Activated T-cell treated with anti-CD3 and anti-CD28 coated beads, Interleukin-2, amount 50 U/mL, for 24 hours (primary cell): Measurements from ENCODE around the gene SCUBE1.

ENCODE experiments used
- DNase-seq: peaks from one replicate; pipeline ENCODE4 v3.0.0-alpha.2; 2020
- H3K27ac Mint-ChIP-seq: 2 replicates; pipeline ENCODE4 v1.8.0; 2020; ENCODE audit warnings: mild to moderate bottlenecking, mixed read lengths
- H3K27me3 Mint-ChIP-seq: 2 replicates; pipeline ENCODE4 v1.8.0; 2020; ENCODE audit warnings: mixed read lengths
- H3K36me3 Mint-ChIP-seq: 2 replicates; pipeline ENCODE4 v1.8.0; 2020; ENCODE audit warnings: low read depth, mixed read lengths
- H3K4me1 Mint-ChIP-seq: 2 replicates; pipeline ENCODE4 v1.8.0; 2020; ENCODE audit warnings: low read depth, mixed read lengths
- H3K4me3 Mint-ChIP-seq: 2 replicates; pipeline ENCODE4 v1.8.0; 2020; ENCODE audit warnings: mild to moderate bottlenecking, moderate library complexity, mixed read lengths
- H3K9me3 Mint-ChIP-seq: 2 replicates; pipeline ENCODE4 v1.8.0; 2020; ENCODE audit warnings: mixed read lengths

SCUBE1 gene

GRCh38 chr22:43277091-43277490, 66.1 kb downstream of the SCUBE1 start:
- Mint-ChIP-seq H3K4me1 (no peaks in the 10 kb centered on the region), H3K9me3 (no peaks in the 10 kb centered on the region), H3K27ac (no peak overlapping the region), H3K27me3 (no peaks in the 10 kb centered on the region), H3K4me3 (no peak overlapping the region), H3K36me3 (no peaks in the 10 kb centered on the region)
- DNase-seq: no peak

DNA sequence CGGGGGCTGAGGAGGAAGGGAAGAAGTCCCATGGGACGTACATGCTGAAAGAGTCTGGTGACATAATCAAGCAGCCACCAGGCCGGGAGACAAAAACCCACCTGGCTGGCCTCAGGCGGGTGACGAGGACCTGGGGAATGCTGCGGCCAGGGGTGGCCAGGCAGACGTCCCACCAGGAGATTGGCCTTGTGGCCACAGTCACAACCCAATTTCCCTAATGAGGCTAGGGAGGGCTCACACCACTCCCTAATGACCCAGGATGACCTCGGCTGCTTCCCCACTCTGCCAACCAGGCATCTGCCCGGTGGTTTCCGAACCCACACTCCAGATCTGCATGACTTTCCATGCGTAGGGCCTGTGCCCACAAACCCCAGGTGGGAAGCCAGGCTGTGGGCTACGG, 66.9 kb downstream of the SCUBE1 start:
- no peaks in the 10 kb centered on the region for H3K27me3 Mint-ChIP-seq
- no peak overlapping the region for H3K27ac Mint-ChIP-seq
- H3K9me3 Mint-ChIP-seq: no peaks in the 10 kb centered on the region
- H3K4me3 Mint-ChIP-seq: no peak overlapping the region
- no peaks in the 10 kb centered on the region for H3K4me1 Mint-ChIP-seq
- H3K36me3 Mint-ChIP-seq: no peaks in the 10 kb centered on the region
- DNase-seq: no peak

GRCh38 chr22:43275545-43276317, 67.4 kb downstream of the SCUBE1 start:
- no peaks in the 10 kb centered on the region for H3K4me1 Mint-ChIP-seq
- no peak overlapping the region for H3K4me3 Mint-ChIP-seq
- DNase-seq: no peak
- no peaks in the 10 kb centered on the region for H3K27me3 Mint-ChIP-seq
- H3K36me3 Mint-ChIP-seq: no peaks in the 10 kb centered on the region
- peak overlapping the region; percentile 48 for H3K27ac Mint-ChIP-seq
- H3K9me3 Mint-ChIP-seq: no peaks in the 10 kb centered on the region

DNA sequence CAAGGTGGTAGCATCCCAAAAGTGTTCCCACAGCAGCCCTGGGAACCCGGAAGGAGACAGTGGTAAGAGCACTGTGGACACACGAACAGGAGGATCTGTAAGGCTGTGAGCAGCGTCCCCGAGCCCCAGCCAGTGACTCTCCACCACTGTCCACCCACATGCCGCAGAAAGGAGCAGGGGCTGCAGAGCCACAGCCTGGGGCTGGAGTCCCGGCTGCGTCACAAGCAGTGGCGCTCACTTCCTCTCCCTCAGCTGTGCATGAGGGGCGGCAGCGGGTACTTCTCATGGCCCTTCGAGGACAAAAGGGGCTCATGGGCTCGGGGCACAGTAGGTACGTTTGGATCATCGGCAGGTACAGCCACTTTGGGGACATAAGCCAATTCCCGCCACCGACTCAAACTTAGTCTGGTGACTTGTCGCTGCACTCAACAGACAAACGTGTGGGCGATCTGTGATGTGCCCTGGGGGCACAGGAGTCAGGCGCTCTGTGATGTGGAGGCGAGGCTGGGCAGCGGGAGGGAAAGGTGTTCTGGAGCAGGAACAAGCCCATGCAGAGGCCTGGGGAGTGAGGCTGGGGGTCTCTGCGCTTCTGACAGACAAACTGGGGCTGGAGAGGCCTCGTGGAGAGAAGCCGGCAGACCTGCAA, 68.5 kb downstream of the SCUBE1 start:
- Mint-ChIP-seq H3K36me3 (no peaks in the 10 kb centered on the region), H3K9me3 (no peaks in the 10 kb centered on the region), H3K27ac (no peak overlapping the region), H3K4me3 (no peak overlapping the region), H3K4me1 (no peaks in the 10 kb centered on the region), H3K27me3 (no peaks in the 10 kb centered on the region)
- DNase-seq: no peak

- Mint-ChIP-seq H3K27me3 (no peaks in the 10 kb centered on the region), H3K4me3 (no peak overlapping the region), H3K9me3 (no peaks in the 10 kb centered on the region), H3K4me1 (no peaks in the 10 kb centered on the region), H3K27ac (no peak overlapping the region), H3K36me3 (no peaks in the 10 kb centered on the region)
- DNase-seq: peak; percentile 56
Observed at GRCh38 chr22:43273902-43274484, 69.2 kb downstream of the SCUBE1 start.

- Mint-ChIP-seq H3K27me3 (no peaks in the 10 kb centered on the region), H3K4me3 (no peak overlapping the region), H3K36me3 (no peaks in the 10 kb centered on the region), H3K4me1 (no peaks in the 10 kb centered on the region), H3K27ac (no peak overlapping the region), H3K9me3 (no peaks in the 10 kb centered on the region)
- DNase-seq: no peak
Observed at GRCh38 chr22:43272869-43273318, 70.3 kb downstream of the SCUBE1 start.

DNA sequence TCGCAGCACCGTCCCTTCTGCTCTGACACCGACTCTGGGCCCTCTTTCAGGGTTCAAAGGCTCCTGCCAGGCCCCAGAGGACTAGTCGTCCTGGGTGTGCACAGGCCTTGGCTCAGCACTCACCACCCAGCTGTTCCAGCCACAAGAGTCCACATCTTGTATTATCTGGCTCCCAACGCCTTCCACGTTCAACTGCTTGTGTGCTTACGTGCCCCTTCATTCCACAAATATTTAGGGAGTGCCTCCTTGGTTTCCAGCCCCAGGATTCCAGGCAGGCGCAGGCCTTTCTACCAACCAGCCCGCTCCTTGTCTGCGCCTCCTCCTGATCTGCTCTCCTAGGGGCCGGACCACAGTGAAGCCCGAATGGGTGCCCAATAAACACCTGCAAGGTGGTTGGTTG, 70.9 kb downstream of the SCUBE1 start:
- H3K4me3 Mint-ChIP-seq: no peak overlapping the region
- H3K27ac Mint-ChIP-seq: no peak overlapping the region
- H3K9me3 Mint-ChIP-seq: no peaks in the 10 kb centered on the region
- no peaks in the 10 kb centered on the region for H3K4me1 Mint-ChIP-seq
- DNase-seq: no peak
- H3K27me3 Mint-ChIP-seq: no peaks in the 10 kb centered on the region
- H3K36me3 Mint-ChIP-seq: no peaks in the 10 kb centered on the region

DNA sequence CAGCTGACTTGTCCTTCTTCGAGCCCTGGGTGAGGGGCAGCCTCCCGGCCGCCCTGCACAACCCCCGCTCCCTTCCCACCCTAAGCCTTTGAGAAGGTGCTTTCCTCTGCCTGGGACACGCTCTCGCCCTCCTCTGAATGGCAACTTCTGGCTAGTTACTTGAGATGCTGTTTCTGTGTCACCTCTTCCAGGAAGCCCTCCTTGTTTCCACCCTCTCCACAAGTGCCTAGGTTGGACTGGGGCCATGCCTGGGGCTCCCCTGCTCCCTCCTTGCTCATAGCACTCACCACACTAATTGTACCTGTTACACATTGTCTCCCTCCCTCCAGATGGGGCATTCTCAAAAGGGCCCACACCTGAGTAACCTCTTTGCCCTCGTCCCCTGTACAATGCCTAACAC, 72.2 kb downstream of the SCUBE1 start:
- no peak overlapping the region for H3K4me3 Mint-ChIP-seq
- H3K4me1 Mint-ChIP-seq: no peaks in the 10 kb centered on the region
- H3K27me3 Mint-ChIP-seq: no peaks in the 10 kb centered on the region
- DNase-seq: no peak
- no peaks in the 10 kb centered on the region for H3K9me3 Mint-ChIP-seq
- no peak overlapping the region for H3K27ac Mint-ChIP-seq
- no peaks in the 10 kb centered on the region for H3K36me3 Mint-ChIP-seq

DNA sequence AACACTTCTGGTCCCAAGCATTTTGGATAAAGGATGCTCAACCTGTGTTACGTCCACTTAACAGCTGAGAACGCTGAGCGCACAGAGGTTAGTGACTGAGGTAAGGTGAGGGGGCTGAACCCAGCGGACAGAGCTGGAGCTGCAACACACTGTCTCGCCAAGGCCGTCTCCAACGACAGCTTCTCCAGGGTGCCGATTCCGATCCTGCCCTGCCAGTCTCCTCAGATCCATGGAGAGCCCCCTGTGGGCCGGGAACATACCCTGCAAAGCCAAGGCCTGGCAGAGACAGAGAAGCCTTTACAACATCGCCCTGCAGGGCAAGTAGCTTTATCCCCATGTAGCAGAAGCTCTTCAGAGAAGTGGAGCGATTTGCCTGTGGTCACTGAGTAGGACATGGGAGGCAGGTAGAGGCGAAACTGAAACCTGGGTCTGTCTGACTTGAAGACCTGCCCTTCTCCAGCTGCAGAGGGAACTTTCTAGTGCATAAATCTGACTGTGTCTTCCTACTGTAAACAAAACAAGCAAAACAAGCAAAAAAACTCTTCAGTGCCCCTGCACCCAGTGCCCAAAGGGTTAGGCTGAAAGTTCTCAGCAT, 72.8 kb downstream of the SCUBE1 start:
- Mint-ChIP-seq H3K36me3 (no peaks in the 10 kb centered on the region), H3K4me1 (no peaks in the 10 kb centered on the region), H3K9me3 (no peaks in the 10 kb centered on the region), H3K27ac (no peak overlapping the region), H3K4me3 (no peak overlapping the region), H3K27me3 (no peaks in the 10 kb centered on the region)
- DNase-seq: no peak

DNA sequence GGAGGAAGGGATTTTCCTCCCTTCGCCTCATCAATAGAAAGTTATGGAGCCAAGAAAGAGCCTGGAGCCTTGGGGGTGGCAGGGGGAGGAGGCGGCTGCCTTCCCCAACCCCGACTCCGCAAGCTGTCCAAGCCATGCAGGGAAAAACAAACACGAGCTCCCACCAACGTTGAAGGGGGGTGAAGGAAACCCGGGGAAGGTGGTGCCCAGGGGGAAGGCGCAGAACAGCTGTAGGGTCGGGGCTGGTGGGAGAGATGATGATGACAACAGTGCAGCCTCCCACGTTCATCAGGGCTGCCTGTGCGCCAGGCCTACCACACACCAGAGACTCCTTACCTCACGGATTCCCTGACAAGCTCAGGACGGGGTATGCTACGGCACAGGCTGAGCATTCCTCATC, 73.5 kb downstream of the SCUBE1 start:
- no peaks in the 10 kb centered on the region for H3K9me3 Mint-ChIP-seq
- DNase-seq: no peak
- H3K27ac Mint-ChIP-seq: no peak overlapping the region
- H3K4me1 Mint-ChIP-seq: peaks cover 6% of the 10 kb centered on the region
- peaks cover 1% of the 10 kb centered on the region for H3K27me3 Mint-ChIP-seq
- no peaks in the 10 kb centered on the region for H3K36me3 Mint-ChIP-seq
- no peak overlapping the region for H3K4me3 Mint-ChIP-seq

DNA sequence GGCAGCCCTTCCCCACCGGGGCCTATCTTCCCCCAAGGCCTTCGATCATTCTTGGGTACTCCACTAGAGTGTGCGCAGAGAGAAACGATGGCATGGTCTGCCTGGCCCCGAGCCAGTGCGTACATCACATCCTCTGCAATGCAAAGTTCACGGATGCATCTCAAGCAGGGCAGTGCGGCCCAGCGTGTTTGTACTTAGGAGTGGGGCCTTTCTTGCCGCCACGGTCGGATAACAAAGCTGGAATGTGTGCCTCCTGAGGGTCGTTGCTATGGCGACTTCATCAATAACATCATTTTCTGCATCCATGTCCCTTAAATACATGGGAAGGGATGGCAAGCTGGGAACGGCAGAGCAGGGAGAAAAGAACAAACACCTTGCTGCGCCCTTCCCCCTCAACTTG, 73.9 kb downstream of the SCUBE1 start:
- Mint-ChIP-seq H3K9me3 (no peaks in the 10 kb centered on the region), H3K36me3 (no peaks in the 10 kb centered on the region), H3K4me3 (no peak overlapping the region), H3K4me1 (peaks cover 9% of the 10 kb centered on the region), H3K27me3 (peaks cover 3% of the 10 kb centered on the region), H3K27ac (no peak overlapping the region)
- DNase-seq: no peak

DNA sequence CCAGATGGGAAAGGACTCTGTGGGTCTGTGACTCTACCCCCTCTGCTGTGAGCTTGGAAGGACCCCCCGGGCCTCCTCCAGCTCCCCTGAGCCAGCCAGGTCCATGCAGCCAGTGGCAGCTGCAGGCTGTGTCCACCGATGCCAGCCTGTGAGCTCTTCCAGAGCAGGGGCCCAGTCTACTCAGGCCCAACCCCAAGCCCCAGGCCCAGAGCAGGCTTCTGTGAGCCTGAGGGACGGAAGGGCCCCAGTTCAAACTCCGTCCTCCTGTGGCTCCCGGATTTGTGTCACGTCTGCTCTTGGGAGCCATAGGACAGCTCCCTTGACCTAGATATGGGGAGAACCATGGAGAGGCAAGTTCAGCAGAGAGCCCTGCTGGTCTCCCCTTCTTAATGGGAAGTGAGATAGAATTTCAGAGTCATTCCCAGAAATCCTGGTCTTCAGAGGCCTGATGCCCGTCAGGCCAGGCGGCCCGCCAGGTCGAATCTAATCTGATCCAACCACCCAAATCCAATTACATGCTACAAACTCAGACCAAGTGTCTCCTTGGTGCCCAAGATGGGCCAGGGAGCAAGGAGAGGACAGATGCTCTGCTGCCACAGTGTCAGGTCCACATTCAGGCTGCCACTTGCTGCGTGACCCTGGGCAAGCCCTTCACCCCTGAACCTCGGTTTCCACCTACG, 75.1 kb downstream of the SCUBE1 start:
- no peak overlapping the region for H3K27ac Mint-ChIP-seq
- H3K36me3 Mint-ChIP-seq: no peaks in the 10 kb centered on the region
- no peak overlapping the region for H3K4me3 Mint-ChIP-seq
- no peaks in the 10 kb centered on the region for H3K9me3 Mint-ChIP-seq
- no peak for DNase-seq
- peaks cover 20% of the 10 kb centered on the region for H3K4me1 Mint-ChIP-seq
- H3K27me3 Mint-ChIP-seq: peaks cover 3% of the 10 kb centered on the region

DNA sequence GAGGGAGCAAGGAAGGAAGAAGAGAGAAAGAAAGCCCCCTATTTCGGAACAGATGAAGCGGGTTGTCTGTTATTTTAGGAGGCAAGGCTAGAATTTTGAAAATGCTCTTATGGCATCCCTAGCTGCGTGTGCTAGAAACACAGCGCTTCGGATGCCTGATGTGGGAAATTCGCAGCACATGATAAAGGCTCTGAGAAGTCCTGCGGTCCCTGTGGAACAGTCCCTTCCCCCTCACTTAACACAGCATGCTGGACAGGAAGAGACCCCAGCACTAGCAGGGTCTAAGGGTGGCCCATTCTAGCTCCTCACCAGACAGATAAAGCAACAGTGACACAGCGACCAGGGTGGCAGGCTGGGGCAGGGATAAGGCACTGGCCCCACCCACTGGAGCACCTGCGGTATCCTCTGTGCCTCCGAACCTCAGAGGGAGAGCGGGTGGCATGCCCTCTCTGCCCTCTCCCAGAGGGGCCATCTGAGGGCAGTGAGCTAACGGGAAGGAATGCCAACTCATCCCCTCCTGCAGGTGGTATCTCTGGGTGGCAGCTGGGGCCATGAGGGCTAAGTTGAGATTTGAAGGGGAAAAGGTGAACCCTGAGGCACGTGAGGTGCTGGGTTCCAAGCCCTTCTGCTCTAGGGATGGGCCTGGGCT, 75.7 kb downstream of the SCUBE1 start:
- no peak for DNase-seq
- H3K4me3 Mint-ChIP-seq: no peak overlapping the region
- no peaks in the 10 kb centered on the region for H3K9me3 Mint-ChIP-seq
- H3K27ac Mint-ChIP-seq: no peak overlapping the region
- peaks cover 27% of the 10 kb centered on the region for H3K4me1 Mint-ChIP-seq
- H3K27me3 Mint-ChIP-seq: peaks cover 3% of the 10 kb centered on the region
- H3K36me3 Mint-ChIP-seq: no peaks in the 10 kb centered on the region

GRCh38 chr22:43266076-43266475, 77.1 kb downstream of the SCUBE1 start:
- Mint-ChIP-seq H3K4me1 (peaks cover 28% of the 10 kb centered on the region), H3K27ac (no peak overlapping the region), H3K36me3 (no peaks in the 10 kb centered on the region), H3K27me3 (peaks cover 3% of the 10 kb centered on the region), H3K9me3 (no peaks in the 10 kb centered on the region), H3K4me3 (no peak overlapping the region)
- no peak for DNase-seq
